GM19238 (cell line): ENCODE results near the gene TMEM37.

ENCODE experiments used
- DNase-seq: peaks from one replicate; pipeline ENCODE4 v3.0.0; 2011; ENCODE audit warnings: low spot score; ENCODE audit not compliant: insufficient read length

The TMEM37 gene

DNA sequence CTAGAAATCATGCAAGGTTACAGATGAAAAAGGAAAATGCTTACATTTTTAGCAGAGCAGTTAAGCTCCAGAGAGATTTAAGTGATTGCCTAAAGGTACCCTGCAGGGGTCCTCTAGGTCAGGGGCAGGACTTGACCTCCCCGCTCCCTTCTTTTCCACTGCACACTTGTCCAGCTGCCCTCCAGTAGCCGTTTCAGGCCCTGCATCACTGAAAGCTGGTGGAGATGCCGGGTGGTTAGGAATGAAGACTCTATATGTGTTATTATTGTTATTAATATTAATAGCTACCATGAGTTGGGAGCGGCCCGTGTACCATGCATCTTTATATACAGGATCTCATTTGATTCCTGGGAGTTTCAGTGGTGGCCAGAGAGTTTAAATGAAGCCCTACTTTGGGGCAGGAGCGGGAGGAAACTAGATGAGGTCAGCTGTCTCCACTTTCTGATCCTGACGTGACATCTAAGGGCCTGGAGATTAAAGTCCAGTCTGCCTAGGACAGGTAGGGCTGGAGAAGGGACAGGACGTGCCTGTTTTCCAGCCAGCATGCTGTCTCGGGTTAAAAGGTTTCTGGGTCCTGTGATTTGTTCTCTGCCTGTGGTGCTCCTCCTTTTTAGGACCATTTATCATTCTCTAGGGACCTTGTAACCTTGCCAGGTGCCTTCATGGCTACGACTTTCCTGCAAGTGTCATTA lies 2.1 kb downstream of the TMEM37 start:
- no peak for DNase-seq

DNA sequence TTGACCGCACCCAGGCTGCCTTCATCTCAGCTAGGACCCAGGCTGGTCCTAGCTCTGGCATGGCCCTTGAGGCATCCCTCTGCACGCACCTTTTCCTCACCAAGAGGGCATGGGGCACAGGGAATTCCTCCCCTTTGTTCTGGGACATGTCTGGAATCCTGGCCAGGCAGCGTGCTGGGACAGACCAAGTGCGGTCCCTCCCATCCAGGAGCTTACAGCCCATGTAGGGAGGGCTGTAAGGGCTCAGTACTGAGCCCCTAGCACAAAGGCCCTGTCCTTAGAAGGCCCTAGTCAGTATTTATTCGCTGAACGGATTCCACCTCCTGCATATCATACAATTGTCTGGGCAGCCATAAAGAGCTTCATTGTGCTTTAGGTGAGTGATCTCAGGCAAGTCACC lies 3.0 kb downstream of the TMEM37 start:
- no peak for DNase-seq

GRCh38 chr2:119435081-119435952 lies 3.7 kb downstream of the TMEM37 start:
- DNase-seq: no peak

GRCh38 chr2:119435953-119436297 lies 4.3 kb downstream of the TMEM37 start:
- DNase-seq: no peak

- DNase-seq: no peak
Observed at GRCh38 chr2:119436993-119437772, 5.5 kb downstream of the TMEM37 start.

GRCh38 chr2:119438128-119438656 lies 6.5 kb downstream of the TMEM37 start:
- no peak for DNase-seq

GRCh38 chr2:119438726-119439284 lies 7.2 kb downstream of the TMEM37 start:
- no peak for DNase-seq

- no peak for DNase-seq
Observed at GRCh38 chr2:119439574-119440500, 8.2 kb downstream of the TMEM37 start.

DNA sequence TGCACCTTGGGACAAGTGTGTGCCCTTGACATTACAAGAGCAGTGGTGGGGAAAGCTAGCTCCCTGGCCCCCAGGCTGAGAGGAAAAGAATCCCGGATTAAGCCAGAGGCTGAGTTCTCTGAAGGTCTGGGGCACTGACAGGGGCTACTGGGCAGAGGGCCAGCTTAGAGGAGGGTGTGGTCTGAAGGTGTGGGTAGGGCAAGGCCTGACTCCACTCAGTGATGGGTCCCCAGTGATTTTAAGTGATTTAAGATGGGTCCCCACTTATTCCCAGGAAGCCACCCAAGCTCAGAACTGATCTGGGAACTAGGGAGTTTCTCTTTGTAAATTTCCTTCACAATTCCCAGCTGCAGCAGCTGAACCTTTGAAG lies 8.8 kb downstream of the TMEM37 start:
- DNase-seq: no peak

DNA sequence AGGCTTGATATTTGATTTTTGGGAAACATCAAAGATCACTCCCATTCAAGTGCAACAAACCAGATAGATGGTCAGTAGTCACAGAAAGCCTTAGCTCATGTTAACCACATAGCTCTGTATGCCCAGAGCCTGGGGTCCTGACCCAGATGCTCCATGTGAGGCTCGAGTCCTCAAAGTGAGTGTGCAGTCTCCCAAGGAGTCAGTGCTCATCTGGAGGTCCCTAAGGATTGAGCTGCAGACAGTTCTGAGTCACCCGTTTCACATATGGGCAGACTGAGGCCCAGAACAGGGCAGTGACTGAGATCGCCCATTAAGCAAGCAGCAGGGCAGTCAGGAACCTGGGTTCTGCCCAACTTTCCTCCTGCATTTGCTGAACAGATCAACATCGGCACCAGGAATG lies 9.2 kb downstream of the TMEM37 start:
- no peak for DNase-seq

DNA sequence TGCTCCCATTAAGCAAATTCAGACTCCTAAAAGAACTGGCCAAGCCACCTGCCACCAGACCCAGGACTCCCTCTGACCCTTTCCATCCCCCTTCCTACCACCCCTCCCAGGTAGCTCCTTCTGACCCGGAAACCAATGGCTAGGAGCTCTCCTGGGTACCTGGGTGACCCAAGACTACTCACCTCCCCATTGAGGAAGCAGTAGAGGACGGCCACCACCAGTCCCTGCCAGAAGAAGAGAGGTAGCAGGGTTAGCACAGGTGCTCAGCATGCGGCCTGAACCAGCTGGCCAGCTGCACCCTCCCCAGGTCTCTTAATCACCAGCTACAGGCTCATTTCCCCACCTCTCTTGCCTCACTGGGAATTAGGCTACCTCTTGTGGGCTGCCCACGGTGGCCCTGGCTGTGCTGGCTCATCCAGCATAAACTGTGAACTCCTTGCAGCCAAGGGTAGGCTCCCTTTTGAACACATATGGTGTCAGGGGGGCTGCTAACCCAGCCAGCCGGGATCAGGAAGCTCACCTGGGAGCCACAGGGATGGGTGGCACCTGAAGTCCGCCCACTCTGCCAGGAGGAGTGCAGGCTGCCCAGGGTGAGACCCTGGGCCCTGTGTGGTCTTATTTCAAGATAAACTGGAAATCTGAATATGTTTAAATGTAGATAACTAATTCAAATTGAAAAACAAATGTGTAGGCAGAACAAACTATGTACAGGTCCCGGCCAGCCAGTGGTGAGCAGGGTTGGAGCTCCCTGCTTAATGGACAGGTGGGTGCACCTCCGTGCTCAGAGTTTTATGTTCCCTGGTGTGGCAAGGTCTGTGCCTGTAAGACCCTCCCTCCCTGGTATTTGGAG lies 9.9 kb downstream of the TMEM37 start:
- DNase-seq: no peak

DNA sequence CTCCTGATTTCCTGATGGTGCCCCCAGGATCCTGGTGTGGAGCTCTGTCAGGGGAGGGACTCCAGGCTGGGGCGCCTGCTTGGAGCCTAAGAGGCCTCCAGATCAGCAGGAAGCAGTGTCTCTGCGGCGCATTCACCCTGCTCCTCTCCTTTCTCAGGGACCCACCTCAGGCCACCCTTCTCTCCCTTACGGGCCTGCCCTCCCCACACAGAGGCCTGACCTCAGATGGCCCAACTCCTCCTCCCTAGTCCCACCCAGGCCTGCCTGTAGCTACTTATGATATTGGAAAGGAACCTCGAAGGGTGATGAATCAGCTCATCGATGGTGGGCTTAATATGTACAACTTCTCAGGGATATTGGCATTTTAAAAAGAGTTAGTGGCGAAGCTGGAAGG lies 10.6 kb downstream of the TMEM37 start:
- no peak for DNase-seq

- no peak for DNase-seq
Observed at GRCh38 chr2:119442850-119443249, 11.2 kb downstream of the TMEM37 start.

DNA sequence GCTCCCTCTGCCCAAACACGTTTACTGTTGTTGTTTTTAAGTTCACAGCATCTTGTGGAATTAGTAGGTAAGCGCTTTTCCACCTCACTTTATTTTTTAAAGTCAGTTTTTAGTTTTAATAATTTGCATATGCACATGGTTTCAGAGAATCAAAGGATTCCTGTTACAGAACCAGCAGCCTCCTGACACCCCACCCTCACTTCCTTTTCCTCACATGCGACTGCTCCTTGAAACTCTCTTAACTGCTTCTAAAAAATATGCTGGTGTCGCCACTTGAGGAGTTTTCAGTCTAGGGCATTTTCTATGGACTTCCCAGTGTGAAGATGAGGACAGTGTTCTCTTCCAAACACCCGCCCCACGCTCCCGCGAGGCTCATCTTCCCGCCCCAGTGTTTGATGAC lies 14.4 kb downstream of the TMEM37 start:
- no peak for DNase-seq

GRCh38 chr2:119448427-119449141 lies 16.9 kb downstream of the TMEM37 start:
- no peak for DNase-seq

GRCh38 chr2:119449521-119449920 lies 17.9 kb downstream of the TMEM37 start:
- DNase-seq: no peak

DNA sequence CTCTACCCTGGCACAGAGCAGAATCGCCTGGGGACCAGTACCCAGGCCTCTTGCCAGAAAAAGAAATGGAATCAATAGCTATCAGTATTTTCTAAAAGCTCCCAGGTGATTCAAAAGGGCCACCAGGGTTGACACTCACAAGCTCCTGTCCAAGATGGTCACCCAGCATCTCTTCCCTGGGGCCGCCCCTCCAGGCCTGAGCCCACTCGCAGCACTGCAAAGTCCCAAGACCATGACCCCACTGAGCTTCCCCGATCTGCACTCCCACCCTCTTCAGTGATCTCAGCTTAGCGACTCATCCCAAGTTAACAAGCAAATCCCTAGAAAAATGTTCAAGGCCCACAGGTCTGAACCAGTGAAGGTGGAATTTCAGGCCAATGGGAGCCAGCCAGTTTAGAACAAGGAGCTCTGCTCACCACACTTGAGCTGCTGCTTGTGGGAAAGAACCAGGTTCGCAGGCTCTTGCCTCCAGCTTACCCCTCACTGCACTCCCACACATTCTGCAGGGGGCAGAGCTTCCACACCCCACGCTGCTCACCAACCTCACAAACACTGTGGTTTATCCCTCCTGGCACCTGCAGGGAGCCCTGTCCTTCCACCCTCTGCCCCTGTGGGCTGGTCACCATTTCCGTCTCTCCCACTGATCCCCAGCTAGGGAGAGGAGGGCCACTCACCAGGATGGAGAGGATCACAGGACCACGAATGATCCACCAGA lies 19.8 kb downstream of the TMEM37 start:
- no peak for DNase-seq

DNA sequence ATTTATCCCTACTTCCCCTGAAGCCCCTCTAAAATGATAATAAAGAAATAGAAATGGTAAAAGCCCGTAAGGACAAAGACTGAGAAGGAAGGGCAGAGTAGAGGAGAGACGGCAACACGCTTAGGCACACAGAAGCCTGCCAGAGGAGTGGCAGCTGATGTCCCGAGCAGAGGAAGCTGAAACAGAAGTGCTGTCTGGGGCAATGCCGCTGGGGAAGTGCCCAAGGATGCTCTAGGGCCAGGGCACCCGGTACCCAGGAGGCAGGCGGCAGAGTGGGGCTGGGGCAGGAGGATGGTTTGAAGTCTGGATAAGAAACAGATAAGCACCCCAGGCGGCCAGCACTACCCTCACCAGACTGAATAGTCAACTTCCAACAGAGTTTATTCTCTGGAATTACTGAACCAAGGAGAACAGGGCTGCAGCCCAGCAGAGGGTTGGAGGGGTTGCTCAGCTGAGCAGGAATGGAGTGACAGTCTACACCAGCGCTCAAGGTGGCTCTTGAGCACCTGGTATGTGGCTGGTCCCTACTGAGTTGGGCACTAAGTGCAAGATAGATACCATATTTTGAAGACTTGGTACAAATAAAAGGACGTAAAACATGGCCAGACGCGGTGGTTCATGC lies 22.4 kb downstream of the TMEM37 start:
- no peak for DNase-seq
